LoVo (cell line): ENCODE data around the gene FUT2.
"Not testable (repeated sequence)": the region's sequence is repeated elsewhere in the genome, so short reads cannot be mapped to it uniquely, and the experiment has no call there.

Source experiments
- DNase-seq: peaks from one replicate; pipeline ENCODE4 v3.0.0-alpha.2; 2016; ENCODE audit warnings: low spot score

Gene FUT2

DNA sequence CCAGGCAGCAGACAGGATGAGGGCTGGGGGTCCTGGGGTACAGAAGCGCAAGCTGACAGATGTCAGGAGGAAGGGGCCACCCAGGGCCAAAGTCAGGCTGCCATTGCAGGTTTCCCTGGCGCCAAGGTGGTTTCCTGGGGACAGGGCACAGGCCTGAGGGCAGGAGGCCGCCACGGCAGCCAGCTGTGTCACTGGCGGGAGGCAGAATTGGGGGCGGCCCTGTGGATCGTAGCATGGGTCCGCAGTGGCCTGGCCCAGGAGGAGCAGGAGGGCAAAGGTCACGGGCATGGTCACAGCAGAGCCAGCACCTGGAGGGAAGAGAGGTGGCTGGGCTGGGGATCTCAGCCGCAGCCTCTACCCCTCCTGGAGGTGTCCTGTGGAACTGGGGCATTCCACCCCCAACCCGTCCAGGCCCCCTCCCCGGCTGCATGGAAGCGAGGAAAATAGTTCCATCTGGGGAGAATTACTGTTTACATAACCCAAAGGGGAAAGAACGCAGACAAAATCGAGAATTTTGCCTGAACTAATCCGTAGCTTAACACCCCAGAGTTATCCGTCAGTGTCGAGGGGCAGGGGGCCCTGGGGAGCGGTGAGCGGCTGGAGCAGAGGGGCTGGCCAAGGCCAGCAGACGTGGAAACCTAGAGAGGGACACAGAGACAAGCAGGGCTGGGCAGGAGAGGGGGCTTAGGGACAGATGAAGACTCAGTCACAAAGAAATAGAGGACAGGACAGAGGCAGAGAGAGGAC lies 24.9 kb upstream of the FUT2 start:
- DNase-seq = no peak

DNA sequence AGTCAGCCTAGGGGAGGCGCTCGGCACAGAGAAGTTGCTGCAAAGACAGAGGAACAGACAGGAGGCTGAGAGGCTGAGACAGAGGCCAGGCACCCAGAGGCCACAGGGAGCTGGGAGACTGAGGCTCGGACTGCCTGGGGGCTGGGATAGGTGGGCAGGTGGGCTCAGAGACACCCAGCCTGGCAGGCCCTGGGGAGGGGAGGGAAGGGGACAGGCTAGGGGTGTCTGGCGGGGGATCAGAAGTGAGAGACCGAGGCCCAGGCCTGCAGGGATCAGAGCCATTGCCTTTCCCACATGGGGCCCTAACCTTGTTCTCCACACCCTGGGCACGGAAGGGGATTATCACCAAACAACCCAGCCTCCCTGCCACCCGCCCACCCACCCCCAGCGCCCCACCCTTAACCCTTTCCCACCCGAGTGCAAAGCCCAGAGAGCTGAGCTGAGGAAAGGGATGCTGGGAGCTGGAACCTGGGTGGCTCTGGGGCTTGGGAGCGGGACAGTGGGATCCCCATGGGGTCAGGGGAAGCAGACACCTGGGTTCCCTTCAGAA lies 24.2 kb upstream of the FUT2 start:
- no peak for DNase-seq

DNA sequence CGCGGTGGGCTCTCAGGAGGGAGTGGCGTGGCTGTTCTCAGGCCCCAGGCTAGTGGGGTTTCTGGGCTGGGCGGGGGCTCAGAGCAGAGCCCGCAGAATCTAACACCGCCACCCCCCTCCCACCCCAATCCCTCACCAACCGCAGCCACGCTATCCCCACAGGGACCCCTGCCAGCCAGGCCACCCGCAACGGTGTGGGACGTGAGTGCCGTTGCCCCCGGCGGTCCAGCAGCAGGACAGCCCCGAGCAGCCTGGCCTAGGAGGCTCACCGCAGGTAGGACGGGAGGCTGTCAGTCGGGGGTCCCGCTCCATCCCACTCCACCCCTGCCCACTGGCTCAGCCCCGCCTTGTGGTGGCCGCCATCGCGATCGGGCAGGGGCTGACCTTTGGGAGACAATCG lies 22.8 kb upstream of the FUT2 start, which contains the start of gene NTN5:
Gene NTN5 (minus strand): TSS at position 24 of the 400 bp plus-strand sequence. CDS start 2,031 bp downstream, outside the sequence.
- DNase-seq = no peak

DNA sequence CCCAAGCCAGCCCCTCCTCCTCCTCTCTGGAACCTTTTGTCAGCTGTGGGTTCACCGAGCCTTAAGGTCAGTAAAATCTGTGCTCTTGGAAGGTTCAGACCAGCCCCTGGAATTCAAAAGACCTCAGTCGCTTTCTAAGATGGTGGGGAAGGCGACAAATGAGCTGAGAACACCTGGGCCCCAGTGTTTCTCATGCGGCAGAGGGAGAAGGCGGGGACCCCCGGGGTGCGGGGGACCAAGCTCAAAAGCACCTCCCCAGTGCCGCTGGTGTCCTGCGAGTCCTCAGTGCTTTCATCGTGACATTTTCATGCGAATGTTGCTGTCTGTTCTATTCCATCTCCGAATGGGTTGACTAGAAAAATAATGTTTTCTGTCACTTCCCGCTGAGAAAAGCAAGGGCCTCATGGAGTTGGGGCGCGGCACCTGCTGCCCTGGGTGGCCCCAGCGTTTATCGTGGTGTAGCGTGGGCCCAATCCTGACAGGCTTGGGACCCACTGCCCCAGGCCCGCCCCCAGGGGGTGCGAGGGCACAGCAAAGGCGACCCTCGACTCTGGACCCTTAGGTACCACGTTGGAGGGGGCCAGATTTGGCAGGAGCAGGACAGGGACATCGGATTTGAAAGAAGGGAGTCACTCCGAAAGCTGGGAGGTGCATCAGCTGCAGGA lies 22.2 kb upstream of the FUT2 start:
- no peak for DNase-seq

DNA sequence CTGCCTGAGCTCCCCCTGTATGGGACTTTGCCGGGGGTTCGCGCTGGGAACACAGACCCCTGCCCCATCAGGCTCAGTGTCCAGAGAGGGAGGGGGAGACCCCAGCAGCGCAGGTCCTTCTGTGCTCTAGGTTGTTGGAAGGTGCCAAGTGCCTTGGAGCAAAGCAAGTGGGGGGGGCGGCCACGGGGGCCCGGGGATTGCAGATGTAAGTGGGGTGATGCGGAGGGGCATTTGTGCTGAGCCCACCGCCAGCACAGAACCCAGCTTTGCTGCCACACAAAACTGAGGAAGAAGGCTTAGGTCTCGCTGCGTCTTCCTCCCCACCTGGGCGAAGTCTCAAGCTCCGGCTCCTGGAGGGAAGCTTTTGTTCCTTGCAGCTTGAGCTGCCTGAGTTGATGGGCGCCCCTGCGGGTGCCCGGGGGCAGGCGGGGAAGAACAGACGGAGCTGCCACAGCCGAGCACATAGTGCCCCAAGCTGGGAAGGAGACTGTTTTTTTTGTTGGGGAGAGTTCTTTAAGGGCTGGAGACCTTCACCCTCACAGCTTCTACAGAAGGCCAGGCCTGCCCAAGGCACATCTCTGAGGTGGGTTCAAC lies 21.5 kb upstream of the FUT2 start:
- DNase-seq = no peak

DNA sequence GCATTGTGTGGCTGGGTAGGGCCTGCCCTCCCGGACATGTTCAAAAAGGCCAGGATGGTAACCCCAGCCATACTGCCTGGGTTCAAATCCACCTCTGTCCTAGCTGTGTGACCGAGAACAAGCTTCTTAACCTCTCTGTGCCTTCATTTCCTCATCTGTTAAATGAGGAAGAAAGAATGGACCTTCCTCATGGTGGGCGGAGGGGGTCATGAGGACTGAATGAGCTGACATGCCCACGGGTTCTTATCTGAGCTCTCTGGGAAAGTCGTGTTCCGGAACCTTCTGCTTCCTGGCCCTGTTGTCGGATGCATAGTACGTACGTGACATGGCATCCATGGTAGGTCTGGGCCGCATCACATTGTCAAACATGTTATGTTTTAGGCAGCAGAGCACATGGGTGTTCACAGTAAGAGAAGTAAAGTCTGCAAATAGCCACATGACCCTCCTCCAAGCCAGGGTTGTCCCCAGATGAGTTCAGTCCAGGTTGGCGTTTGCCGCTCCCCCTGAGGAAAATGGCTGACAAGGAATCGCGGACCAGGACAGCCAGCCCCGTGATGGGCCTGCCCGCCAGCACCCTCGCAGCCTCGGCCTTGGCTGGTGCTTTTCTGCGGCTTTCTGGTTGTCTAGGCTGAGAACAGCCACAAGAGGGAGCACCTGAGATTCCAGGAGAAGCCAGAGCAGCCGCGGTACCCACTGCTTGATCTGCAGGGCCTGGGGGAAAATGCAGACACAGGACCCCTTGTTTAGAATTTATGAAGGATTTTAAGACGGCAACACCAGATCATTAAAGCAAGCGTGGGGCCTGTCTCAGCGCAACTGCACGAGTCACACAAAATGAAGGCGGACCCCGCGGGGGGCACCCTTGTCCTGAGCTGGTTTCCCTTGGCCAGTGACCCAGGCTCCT lies 20.6 kb upstream of the FUT2 start:
- DNase-seq = peak; percentile 77

DNA sequence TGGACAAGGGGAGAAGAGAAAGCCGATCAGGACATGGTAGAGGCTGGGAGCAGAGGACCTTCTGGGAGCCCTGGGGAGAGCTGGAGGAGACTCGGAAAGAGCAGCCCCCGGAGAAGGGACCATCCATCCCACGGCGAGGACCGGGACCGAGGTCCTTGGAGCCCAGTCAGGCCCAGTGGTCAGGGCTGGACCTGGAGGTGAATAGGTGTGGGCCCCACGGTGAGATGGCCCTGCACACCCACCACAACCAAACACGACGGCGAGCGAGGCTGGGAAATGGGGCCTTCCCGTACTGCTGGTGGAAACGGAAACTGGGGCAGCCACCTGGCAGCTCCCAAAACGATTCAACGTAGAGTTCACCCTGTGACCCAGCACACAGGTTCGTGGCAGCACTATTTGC lies 19.3 kb upstream of the FUT2 start:
- no peak for DNase-seq

DNA sequence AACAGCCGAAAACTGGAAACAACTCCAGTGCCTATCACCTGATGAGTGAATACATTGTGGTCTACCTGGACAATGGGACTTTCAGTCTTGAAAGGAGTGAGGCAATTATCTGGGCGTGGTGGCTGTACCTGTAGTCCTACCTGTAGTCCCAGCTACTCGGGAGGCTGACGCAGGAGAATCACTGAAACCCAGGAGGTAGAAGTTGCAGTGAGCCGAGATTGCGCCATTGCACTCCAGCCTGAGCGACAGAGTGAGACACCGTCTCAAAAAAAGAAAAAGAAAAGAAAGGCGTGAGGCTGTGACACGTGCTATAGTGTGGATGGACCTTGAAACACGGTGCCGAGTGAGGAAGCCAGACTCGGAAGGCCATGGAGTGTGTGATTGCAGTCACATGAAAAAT lies 18.9 kb upstream of the FUT2 start:
- DNase-seq = no peak

DNA sequence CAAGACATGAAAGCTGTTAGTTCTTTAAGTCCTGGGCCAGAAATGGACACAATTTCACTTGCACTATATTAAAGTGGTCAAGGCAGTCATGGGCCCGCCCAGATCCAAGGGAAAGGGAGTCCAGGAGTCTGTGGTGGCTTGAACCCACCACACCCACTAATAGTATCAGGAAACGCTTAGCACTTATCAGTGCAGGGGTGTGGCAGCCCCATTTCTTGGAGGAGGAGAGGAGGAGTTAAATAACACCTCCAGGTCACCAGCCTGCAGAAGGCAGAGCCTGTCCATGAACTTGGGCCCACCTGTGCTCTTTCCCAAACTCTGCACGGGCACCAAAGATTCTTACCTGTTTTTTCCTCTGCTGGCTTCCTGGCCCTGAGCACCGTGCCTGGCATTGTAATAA lies 17.6 kb upstream of the FUT2 start:
- peak; percentile 56 for DNase-seq

DNA sequence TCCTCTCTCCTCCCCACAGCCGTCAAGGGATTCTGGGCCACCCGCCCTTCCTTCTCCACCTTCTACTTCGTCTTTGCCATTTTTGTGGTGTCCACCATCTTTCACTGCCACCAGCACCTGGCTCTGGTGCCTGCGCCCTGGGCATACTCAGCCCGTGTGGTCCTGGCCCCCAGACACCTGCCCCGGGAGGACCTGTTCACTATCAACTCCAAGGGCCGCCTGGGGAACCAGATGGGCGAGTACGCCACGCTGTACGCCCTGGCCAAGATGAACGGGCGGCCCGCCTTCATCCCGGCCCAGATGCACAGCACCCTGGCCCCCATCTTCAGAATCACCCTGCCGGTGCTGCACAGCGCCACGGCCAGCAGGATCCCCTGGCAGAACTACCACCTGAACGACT lies 15.8 kb upstream of the FUT2 start:
- DNase-seq = not testable (repeated sequence)

DNA sequence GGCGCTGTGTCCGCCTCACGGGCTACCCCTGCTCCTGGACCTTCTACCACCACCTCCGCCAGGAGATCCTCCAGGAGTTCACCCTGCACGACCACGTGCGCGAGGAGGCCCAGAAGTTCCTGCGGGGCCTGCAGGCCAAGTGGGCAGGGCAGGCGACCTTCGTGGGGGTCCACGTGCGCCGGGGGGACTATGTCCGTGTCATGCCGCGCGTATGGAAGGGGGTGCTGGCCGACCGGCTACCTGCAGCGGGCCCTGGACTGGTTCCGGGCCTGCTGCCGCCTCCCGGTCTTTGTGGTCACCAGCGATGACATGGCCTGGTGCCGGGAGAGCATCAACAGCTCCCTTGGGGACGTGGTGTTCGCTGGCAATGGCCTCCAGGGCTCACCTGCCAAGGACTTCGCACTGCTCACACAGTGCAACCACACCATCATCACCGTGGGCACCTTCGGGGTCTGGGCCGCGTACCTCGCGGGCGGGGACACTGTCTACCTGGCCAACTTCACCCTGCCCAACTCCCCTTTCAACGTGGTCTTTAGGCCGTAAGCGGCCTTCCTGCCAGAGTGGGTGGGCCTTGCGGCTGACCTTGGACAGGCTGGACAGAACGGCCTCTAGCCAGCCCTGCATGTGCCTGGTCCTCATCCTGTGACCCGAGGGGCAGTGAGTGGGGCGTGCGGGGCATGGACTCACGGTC lies 15.2 kb upstream of the FUT2 start:
- DNase-seq = no peak

DNA sequence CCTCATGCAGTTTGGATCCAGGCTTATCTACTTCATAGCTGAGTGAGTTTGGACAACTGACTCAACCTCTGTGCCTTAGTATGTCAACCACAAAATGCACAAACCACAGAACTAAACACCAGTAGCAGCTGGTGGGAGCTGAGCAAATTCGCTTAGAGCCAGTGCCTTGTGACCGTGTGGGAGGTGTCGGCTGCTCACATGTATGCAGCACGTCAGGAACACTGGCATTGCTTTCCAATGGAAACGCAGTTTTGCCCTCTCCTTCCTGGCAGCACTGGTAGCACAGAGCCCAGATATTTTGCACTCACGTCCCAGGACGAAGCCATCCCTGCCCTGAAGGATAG lies 14.7 kb upstream of the FUT2 start:
- DNase-seq = no peak

DNA sequence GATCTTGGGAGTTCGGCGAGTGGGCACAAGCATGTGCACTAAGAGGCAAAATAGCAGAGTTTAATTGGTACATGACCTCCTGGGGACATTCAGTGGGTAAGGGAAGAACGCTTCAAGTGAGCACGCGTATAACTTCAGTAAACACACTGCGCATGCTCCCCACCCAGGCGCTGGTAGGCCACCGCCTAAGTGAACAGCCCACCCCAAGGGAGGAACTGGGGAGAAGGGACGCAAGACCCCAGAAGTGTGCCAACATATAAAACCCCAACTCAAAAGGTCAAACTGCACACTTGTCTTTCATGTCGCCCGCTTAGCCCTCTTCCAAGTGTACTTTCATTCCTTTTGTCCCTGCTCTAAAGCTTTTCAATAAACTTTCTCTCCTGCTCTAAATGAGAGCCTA lies 12.4 kb upstream of the FUT2 start:
- DNase-seq = no peak

DNA sequence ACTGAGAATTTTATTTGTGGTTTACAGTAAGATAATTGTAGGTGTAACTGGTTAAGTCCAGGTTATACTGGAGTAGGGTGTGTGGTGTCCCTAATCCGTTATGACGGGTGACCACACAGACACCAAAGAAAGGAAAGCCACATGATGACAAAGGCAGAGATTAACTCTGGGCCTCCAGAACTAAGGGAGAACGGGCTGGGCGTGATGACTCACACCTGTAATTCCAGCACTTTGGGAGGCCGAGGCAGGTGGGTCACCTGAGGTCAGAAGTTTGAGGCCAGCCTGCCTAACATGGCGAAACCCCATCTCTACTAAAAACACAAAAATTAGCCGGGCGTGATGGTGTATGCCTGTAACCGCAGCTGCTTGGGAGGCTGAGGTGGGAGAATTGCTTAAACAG lies 10.2 kb upstream of the FUT2 start:
- DNase-seq = peak; percentile 64

DNA sequence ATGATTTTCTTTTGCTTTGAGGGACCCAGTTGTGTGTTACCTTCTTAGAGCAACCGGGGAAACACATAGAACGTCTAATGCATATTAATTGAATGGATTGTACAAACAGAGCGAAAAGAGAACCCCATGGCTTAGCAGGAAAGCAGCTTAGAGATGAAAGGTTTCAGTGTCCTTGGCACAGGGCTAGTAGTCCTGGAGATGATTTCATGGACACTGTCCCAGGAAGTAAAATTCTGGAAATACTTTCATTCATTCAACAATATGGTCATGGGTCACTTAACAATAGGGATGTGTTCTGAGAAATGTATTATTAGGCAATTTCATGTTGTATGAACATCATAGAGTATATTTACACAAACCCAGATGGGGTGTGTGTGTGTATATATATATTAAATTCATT lies 9.7 kb upstream of the FUT2 start:
- no peak for DNase-seq

DNA sequence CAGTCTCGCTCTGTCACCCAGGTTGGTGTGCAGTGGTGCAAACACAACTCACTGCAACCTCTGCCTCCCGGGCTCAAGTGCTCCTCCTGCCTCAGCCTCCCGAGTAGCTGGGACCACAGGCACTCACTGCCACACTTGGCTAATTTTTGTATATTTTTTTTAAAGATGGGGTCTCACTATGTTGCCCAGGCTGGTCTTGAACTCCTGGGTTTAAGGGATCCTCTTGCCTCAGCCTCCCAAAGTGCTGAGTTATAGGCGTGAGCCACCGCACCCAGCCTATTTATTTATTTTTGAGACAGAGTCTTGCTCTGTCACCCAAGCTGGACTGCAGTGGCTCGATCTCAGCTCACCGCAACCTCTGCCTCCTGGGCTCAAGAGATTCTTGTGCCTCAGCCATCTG lies 9.1 kb upstream of the FUT2 start:
- not testable (repeated sequence) for DNase-seq

DNA sequence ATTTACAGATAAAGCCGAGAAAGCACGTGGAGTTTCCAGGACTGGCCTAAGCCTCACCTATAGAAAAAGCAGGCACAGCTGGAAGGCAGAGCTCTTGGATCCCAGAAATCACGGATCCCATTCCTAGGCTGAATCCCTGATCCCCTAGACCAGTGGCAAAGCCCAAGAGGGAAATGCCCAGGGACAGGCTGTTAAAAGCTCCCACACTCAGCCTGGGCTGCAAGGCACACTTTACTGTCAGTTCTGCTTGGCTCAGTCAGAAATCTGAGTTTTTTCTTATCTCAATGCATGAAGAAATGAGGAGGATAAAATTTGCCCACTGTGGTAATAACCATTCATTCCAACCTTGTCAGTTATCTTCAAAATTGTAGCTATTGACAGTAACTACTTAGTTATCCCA lies 8.0 kb upstream of the FUT2 start:
- no peak for DNase-seq

DNA sequence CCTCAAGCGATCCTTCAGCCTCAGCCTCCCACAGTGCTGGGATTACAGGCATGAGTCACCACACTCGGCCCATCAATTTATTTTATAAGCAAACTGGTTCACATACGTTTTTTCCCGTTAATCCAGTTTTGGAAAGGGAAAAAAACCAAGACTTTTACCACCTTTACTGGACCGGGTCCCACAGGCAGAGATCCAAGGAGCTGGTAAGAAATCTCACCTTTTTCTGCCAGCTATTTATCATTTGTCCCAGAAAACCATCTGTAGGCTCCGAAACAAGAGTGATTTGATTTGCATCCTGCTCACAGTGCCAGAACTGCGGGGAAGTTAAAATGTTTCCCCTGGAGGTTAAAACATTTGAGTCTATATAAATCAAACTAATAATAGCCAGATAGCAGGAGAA lies 6.3 kb upstream of the FUT2 start:
- no peak for DNase-seq

DNA sequence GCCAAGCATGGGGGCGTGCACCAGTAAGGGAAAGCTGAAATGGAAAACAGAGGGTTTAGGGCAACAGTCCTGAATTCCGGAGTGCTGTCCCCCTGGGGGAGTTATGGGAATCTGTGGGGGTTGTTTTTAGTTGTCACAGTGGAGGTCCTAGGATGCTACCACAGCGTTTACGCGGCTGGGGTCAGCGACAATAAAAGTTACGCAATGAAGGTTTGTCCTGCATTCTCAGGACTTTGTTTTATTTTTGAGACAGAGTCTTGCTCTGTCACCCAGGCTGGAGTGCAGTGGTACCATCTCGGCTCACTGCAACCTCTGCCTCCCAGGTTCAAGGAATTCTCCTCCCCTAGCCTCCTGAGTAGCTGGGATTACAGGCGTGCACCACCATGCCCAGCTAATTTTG lies 2.1 kb upstream of the FUT2 start:
- not testable (repeated sequence) for DNase-seq

DNA sequence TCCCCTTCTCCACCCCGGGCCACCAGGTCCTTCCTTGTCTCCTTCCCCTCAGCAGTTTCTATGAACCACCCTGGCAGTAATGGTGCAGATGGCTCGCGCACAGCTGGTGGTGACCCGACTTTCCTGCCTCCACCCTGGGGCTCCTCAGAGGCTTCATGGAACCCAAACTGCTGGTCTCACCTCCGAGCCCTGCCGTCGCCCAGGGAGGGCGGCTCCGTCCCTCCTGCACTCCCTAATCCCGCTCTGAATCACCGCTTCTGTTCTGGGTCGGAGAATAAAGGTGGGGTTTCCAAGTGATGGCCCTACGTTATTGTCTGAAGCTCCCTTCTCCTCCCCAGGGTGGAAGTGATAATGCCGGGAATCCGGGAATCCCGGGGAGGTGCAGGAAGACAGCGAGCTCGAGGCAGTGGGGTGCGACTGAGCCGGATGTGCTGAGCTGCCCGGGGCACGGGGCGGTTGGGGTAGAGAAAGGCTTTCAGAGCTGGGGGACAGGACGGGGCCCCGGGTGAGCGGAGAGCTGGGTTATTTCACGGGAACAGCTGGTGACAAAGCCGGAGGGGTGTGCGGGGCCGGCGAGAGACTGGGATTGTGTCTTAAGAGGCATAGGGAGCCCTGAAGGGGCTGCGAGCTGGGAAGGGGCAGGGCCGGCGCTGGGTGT lies 711 bp downstream of the FUT2 start:
- peak; percentile 31 for DNase-seq

DNA sequence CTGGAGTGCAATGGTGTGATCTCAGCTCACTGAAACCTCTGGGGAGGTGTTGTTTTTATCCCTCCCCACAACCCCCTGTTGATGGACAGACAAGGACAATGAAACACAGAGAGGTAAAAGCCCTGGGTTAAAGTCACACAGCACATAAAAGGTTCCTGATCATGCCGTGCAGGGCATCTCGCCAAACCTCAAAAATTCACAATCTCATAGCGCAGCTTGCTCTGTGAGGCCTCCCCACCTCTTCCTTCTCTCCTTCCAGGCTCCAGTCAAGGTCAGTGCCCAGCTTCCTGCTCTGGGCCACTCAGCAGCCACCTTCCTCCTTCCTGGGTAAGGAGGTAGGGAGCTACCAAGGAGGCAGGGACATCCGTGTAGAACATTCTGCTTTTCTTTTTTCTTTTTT lies 2.3 kb downstream of the FUT2 start:
- DNase-seq = peak; percentile 53
